RWPE2 (cell line): Measurements from ENCODE around the gene WNT6.
A peak's percentile ranks its signal among the peaks of the same experiment; 100 is the strongest.

Experiments
- ATAC-seq: fragments of 200-7000 bp; cut with Tn5 transposase; 3 replicates; pipeline ENCODE4 v1.9.1; 2021; ENCODE audit warnings: low read depth
- DNase-seq: peaks from one replicate; pipeline ENCODE4 v3.0.0-alpha.2; 2020; ENCODE audit warnings: low spot score
- H3K27ac ChIP-seq: fragments of 450-650 bp; 2 replicates; pipeline ENCODE4 v1.5.1; 2017; ENCODE audit warnings: mild to moderate bottlenecking; ENCODE audit not compliant: poor library complexity, severe bottlenecking
- H3K27me3 ChIP-seq: fragments of 250-450 bp; sonication (Bioruptor Pico); 2 replicates; pipeline ENCODE4 v1.5.1; 2021; ENCODE audit warnings: mild to moderate bottlenecking, moderate library complexity; ENCODE audit not compliant: insufficient read depth, poor library complexity, severe bottlenecking
- H3K36me3 ChIP-seq: fragments of 250-450 bp; sonication (Bioruptor Pico); 2 replicates; pipeline ENCODE4 v1.5.1; 2020; ENCODE audit warnings: low read depth, mild to moderate bottlenecking, moderate library complexity
- H3K4me1 ChIP-seq: fragments of 250-450 bp; sonication (Bioruptor Pico); 2 replicates; pipeline ENCODE4 v1.5.1; 2021; ENCODE audit warnings: mild to moderate bottlenecking, moderate library complexity; ENCODE audit not compliant: insufficient read depth, poor library complexity, severe bottlenecking
- H3K4me3 ChIP-seq: fragments of 250-450 bp; sonication (Bioruptor Pico); 2 replicates; pipeline ENCODE4 v1.5.1; 2021; ENCODE audit warnings: mild to moderate bottlenecking, moderate library complexity; ENCODE audit not compliant: severe bottlenecking
- H3K9me3 ChIP-seq: fragments of 250-450 bp; sonication (Bioruptor Pico); 2 replicates; pipeline ENCODE4 v1.5.1; 2021; ENCODE audit warnings: mild to moderate bottlenecking, moderate library complexity; ENCODE audit not compliant: severe bottlenecking
- TF ChIP-seq, protein P1 (sequence below): fragments of 450-650 bp; IDR thresholded peaks from one replicate; pipeline ENCODE4 v1.5.1; 2017; ENCODE audit warnings: mild to moderate bottlenecking, moderate library complexity; ENCODE audit not compliant: poor library complexity, severe bottlenecking

Gene WNT6

DNA sequence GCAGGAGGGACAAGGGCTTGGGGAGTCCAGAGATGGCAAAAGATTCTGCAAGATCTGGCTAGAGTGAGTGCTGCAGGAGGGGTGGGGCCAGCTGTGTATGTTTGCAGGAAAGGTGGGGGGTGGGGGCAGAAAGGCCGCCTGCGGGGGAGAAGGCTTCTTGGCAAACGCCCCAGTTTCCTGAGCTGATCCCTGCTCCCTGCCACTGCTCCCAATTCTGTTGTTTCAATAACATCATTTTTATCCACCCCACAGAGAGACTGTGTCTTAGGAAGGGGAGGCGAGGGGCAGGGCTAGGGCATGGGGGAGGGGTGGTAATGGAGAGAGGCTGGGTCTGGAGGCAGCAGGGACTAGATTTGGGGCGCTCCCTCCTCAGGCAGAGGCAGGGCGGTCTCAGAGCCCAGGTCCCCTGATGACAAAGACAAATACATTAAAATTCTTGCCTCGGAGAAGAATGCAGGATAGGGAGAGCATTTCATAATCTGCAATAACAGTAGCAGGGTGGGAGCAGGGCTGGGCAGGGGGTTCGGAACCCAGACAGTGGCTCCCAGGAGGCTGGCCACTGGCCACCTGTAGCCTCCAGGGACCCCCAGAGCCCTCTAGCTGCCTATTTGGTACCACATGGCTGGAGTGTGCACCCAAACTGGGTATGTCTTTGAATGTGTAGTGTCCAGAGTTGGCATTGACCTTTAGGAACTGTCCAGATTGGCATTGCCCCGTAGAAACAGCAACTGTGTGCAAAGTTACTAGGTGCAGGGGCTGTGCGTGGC, 2.1 kb upstream of the WNT6 start:
- H3K27me3 ChIP-seq: peaks cover 40% of the 10 kb centered on the region
- no peak for DNase-seq
- no peaks in the 10 kb centered on the region for H3K36me3 ChIP-seq
- H3K27ac ChIP-seq: no peak overlapping the region
- ATAC-seq: no peak
- peaks cover 4% of the 10 kb centered on the region for H3K4me1 ChIP-seq
- no peak overlapping the region for H3K4me3 ChIP-seq
- H3K9me3 ChIP-seq: no peaks in the 10 kb centered on the region
- TF ChIP-seq, protein P1, sequence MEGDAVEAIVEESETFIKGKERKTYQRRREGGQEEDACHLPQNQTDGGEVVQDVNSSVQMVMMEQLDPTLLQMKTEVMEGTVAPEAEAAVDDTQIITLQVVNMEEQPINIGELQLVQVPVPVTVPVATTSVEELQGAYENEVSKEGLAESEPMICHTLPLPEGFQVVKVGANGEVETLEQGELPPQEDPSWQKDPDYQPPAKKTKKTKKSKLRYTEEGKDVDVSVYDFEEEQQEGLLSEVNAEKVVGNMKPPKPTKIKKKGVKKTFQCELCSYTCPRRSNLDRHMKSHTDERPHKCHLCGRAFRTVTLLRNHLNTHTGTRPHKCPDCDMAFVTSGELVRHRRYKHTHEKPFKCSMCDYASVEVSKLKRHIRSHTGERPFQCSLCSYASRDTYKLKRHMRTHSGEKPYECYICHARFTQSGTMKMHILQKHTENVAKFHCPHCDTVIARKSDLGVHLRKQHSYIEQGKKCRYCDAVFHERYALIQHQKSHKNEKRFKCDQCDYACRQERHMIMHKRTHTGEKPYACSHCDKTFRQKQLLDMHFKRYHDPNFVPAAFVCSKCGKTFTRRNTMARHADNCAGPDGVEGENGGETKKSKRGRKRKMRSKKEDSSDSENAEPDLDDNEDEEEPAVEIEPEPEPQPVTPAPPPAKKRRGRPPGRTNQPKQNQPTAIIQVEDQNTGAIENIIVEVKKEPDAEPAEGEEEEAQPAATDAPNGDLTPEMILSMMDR: no peak

- ATAC-seq (no peak), DNase-seq (no peak)
- TF ChIP-seq, protein P1: no peak
- H3K9me3 ChIP-seq: no peaks in the 10 kb centered on the region
- peaks cover 38% of the 10 kb centered on the region for H3K27me3 ChIP-seq
- no peaks in the 10 kb centered on the region for H3K36me3 ChIP-seq
- peaks cover 4% of the 10 kb centered on the region for H3K4me1 ChIP-seq
- no peak overlapping the region for H3K4me3 ChIP-seq
- no peak overlapping the region for H3K27ac ChIP-seq
Measured at GRCh38 chr2:218858138-218858445, 1.5 kb upstream of the WNT6 start.

DNA sequence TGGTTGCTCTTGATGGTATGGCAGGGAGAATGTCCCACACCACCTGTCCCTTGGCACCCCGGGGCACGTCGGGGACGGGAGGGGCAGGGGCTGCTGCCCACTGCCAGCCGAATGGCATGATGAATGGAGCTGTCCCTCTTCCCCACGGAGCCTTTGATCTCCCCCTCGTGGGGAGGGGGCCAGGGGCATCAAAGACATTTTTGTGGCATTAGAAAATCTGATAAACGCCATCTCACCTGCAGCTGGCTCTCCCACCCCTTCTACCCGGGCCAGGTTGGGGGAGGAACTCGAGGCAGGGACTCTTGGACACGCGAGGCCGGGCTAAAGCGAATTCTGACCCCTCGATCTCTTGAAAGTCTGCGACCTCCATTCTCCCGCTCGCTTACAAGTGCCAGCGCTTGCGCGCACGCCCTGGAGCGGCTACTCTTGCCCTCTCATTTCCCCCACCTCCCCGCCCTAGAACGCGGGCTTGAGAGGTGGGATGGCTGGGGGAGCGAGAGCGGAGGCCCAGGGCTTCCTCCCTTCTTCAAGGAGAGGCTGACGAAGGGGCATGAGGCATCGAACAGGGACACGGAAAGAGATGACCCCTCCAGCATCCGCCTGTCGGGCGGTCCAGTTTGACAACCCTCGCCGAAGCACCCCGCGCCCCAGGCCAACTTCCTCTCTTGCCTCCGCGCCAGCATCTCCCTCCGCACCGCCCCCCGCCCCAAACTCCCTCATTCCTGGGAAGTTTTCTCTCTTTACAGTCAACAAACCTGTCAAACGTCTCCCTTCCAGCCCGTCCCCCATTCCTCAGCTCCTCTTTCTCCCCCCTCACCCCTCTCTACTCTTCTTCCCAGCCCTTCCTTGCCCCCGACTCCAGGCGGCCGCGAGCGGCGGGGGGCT, 692 bp upstream of the WNT6 start:
- H3K36me3 ChIP-seq: no peaks in the 10 kb centered on the region
- no peak for ATAC-seq
- peaks cover 38% of the 10 kb centered on the region for H3K27me3 ChIP-seq
- TF ChIP-seq, protein P1: no peak
- H3K9me3 ChIP-seq: no peaks in the 10 kb centered on the region
- H3K4me3 ChIP-seq: no peak overlapping the region
- no peak overlapping the region for H3K27ac ChIP-seq
- H3K4me1 ChIP-seq: peaks cover 4% of the 10 kb centered on the region
- DNase-seq: no peak

DNA sequence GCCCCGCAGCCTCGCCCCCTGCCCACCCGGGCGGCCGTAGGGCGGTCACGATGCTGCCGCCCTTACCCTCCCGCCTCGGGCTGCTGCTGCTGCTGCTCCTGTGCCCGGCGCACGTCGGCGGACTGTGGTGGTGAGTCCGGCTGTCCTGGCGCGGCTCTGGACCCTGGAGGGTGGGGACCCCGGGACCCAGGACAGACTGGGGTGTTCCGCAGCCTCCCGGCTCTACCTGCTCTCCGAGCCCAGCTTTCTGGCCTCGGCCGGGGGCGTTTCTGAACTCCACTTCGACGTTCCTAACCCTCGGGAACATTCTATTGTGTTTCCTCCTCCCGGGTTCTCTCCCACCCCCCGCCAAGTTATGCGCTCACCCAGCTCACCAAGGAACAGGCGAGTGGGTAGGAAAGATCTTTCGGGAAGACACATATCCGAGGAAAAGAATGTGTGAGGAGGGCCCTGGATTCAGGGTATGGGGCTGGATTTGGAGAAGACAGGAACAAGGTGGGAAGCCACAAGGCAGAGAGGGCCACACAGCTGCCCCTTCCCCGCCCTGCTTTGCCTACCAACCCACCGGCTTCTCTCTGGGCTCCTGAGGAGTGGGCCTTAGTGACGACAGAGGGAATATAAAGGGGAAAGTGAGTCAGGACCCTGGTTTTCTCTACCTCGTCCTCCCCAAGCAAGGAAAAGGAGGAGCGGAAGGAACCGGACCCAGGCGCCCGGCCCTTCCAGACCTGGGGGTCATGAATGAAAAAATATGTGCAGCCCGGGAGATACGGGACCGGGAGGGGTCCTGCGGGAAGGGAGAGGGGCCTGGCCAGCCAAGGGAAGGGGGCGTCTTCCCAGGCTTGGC, 605 bp downstream of the WNT6 start:
- TF ChIP-seq, protein P1: no peak
- DNase-seq (no peak), ATAC-seq (no peak; the same call in 2 of the 3 replicates)
- Histone ChIP-seq H3K4me1 (peaks cover 4% of the 10 kb centered on the region), H3K4me3 (peak overlapping the region; percentile 31), H3K27me3 (peaks cover 38% of the 10 kb centered on the region), H3K9me3 (no peaks in the 10 kb centered on the region), H3K27ac (no peak overlapping the region), H3K36me3 (no peaks in the 10 kb centered on the region)
